Progenitor cell of endocrine pancreas (in vitro differentiated cells): ENCODE measurements around the gene MAG. TPM values are rescaled to one million over a fixed set of nuclear protein-coding genes. Genes with fewer than 3 reads are reported as not detected.

Experiments used
- DNase-seq: peaks from one replicate; pipeline ENCODE4 v3.0.0; 2021; ENCODE audit warnings: low spot score; ENCODE audit not compliant: unreplicated experiment
- H3K27ac Mint-ChIP-seq: 2 replicates; pipeline ENCODE4 v1.8.0; 2021; ENCODE audit warnings: mild to moderate bottlenecking, moderate library complexity, mixed read lengths
- H3K27me3 Mint-ChIP-seq: 2 replicates; pipeline ENCODE4 v1.8.0; 2021; ENCODE audit warnings: mixed read lengths
- H3K36me3 Mint-ChIP-seq: 2 replicates; pipeline ENCODE4 v1.8.0; 2022; ENCODE audit warnings: mixed read lengths; ENCODE audit not compliant: insufficient read depth
- H3K4me1 Mint-ChIP-seq: 2 replicates; pipeline ENCODE4 v1.8.0; 2021; ENCODE audit warnings: low read depth, mixed read lengths
- H3K4me3 Mint-ChIP-seq: 2 replicates; pipeline ENCODE4 v1.8.0; 2021; ENCODE audit warnings: low read depth, mild to moderate bottlenecking, moderate library complexity, mixed read lengths
- H3K9me3 Mint-ChIP-seq: 2 replicates; pipeline ENCODE4 v1.8.0; 2021; ENCODE audit warnings: low read depth, mixed read lengths
- CTCF ChIP-seq: fragments of 200-600 bp; sonication (generic); IDR thresholded peaks from one replicate; pipeline ENCODE4 v1.5.0; 2021; ENCODE audit warnings: antibody characterized with exemption, mild to moderate bottlenecking; ENCODE audit not compliant: unreplicated experiment
- total RNA-seq: library from RNA; stranded (reverse); gene quantifications from 2 replicates; pipeline ENCODE4 v1.2.1, GENCODE V29; 2021

Gene MAG
- total RNA-seq, 1 donor from 2014 or later: 1.4 TPM

- DNase-seq: no peak
- no peak for TF ChIP-seq CTCF
- H3K4me3 Mint-ChIP-seq: peak overlapping the region; percentile 87
- H3K36me3 Mint-ChIP-seq: peaks cover 11% of the 10 kb centered on the region
- H3K27me3 Mint-ChIP-seq: no peaks in the 10 kb centered on the region
- H3K27ac Mint-ChIP-seq: peak overlapping the region; percentile 87
- peaks cover 7% of the 10 kb centered on the region for H3K4me1 Mint-ChIP-seq
- H3K9me3 Mint-ChIP-seq: no peaks in the 10 kb centered on the region
These were observed 25.2 kb upstream of the MAG start for GRCh38 chr19:35266520-35267352.

GRCh38 chr19:35267353-35267817 lies 24.6 kb upstream of the MAG start:
- H3K4me1 Mint-ChIP-seq: peaks cover 7% of the 10 kb centered on the region
- DNase-seq: no peak
- no peaks in the 10 kb centered on the region for H3K9me3 Mint-ChIP-seq
- H3K27me3 Mint-ChIP-seq: no peaks in the 10 kb centered on the region
- no peak for TF ChIP-seq CTCF
- H3K4me3 Mint-ChIP-seq: peak overlapping the region; percentile 87
- peaks cover 15% of the 10 kb centered on the region for H3K36me3 Mint-ChIP-seq
- H3K27ac Mint-ChIP-seq: peak overlapping the region; percentile 93

GRCh38 chr19:35267818-35268535 lies 24.0 kb upstream of the MAG start:
- Mint-ChIP-seq H3K4me1 (peaks cover 7% of the 10 kb centered on the region), H3K27ac (peak overlapping the region; percentile 93), H3K9me3 (no peaks in the 10 kb centered on the region), H3K36me3 (peaks cover 15% of the 10 kb centered on the region), H3K27me3 (no peaks in the 10 kb centered on the region), H3K4me3 (peak overlapping the region; percentile 87)
- TF ChIP-seq CTCF: no peak
- peak; percentile 39 for DNase-seq

GRCh38 chr19:35268536-35269437 lies 23.2 kb upstream of the MAG start, which contains the start of gene USF2:
USF2 (plus strand) TSS chr19:35268962; CDS start chr19:35269102, 140 bp downstream.
- no peaks in the 10 kb centered on the region for H3K27me3 Mint-ChIP-seq

More at GRCh38 chr19:35268536-35269437, 23.2 kb upstream of the MAG start, which contains the start of gene USF2:
- Mint-ChIP-seq H3K27ac (peak within 1 kb of the TSS; percentile 93), H3K4me1 (peaks cover 7% of the 10 kb centered on the region), H3K36me3 (peaks cover 18% of the 10 kb centered on the region), H3K4me3 (peak within 1 kb of the TSS; percentile 87), H3K9me3 (no peaks in the 10 kb centered on the region)
- TF ChIP-seq CTCF: no peak
- peak; percentile 54 for DNase-seq
